SK-N-SH (cell line): ENCODE results near the gene GPC5. TPM values are rescaled to one million over a fixed set of nuclear protein-coding genes. Genes with fewer than 3 reads are reported as not detected.

ENCODE experiments used
- CTCF ChIA-PET: fragments of 300-600, 350-600 bp; formaldehyde crosslinking; extraction: SDS; loops from one replicate; lab custom pipeline; 2021; lab: Yijun Ruan, JAX
- POLR2A ChIA-PET: fragments of 350-600 bp; sonication (Branson Sonifier 250); formaldehyde crosslinking; extraction: SDS; loops from one replicate; lab custom pipeline; 2020; ENCODE audit warnings: antibody characterized with exemption, inconsistent platforms; lab: Yijun Ruan, JAX
- DNase-seq: peaks from one replicate; pipeline ENCODE4 v3.0.0; 2012
- H2AFZ ChIP-seq: fragments of 200-600 bp; sonication (generic); 2 replicates; pipeline ENCODE4 v1.8.1; 2016; ENCODE audit warnings: antibody characterized with exemption, mild to moderate bottlenecking, low read depth
- H3F3A ChIP-seq: fragments of 200-600 bp; sonication (generic); replicated peaks from 2 replicates; pipeline ENCODE3; 2016; ENCODE audit warnings: antibody characterized with exemption, mild to moderate bottlenecking; ENCODE audit not compliant: insufficient read depth
- H3K27ac ChIP-seq, 2 experiments: fragments of 200-500 bp in 1 of 2; fragments of 200-600 bp in 1 of 2; sonication (Bioruptor generic) in 1 of 2; sonication (generic), shearing (Covaris generic) in 1 of 2; 2 replicates each; pipeline versions ENCODE4 v1.5.1 to v1.6.1; 2014 to 2016; ENCODE audit warnings: low read depth in 2 of 2, inconsistent platforms in 1 of 2, low read length in 1 of 2, mild to moderate bottlenecking in 1 of 2, mixed read lengths in 1 of 2
- H3K27me3 ChIP-seq: fragments of 200-600 bp; sonication (generic), shearing (Covaris generic); 2 replicates; pipeline ENCODE4 v1.6.1; 2016; ENCODE audit warnings: mixed run types; ENCODE audit not compliant: insufficient read depth
- H3K36me3 ChIP-seq, 2 experiments: fragments of 200-500 bp in 1 of 2; fragments of 200-600 bp in 1 of 2; sonication (Bioruptor generic) in 1 of 2; sonication (generic) in 1 of 2; replicated peaks in 1 of 2; 2 replicates each; pipeline versions ENCODE3 to v1.5.1; 2014 to 2016; ENCODE audit warnings: low read length in 1 of 2, mild to moderate bottlenecking in 1 of 2; ENCODE audit not compliant: insufficient read depth in 2 of 2, control insufficient read depth in 1 of 2
- H3K4me1 ChIP-seq, 2 experiments: fragments of 200-500 bp in 1 of 2; fragments of 200-600 bp in 1 of 2; sonication (Bioruptor generic) in 1 of 2; sonication (generic), shearing (Covaris generic) in 1 of 2; 2 replicates each; pipeline versions ENCODE4 v1.5.1 to v1.6.1; 2014 to 2016; ENCODE audit warnings: low read depth in 1 of 2, low read length in 1 of 2, mixed run types in 1 of 2; ENCODE audit not compliant: insufficient read depth in 2 of 2, control insufficient read depth in 1 of 2
- H3K4me2 ChIP-seq: fragments of 200-600 bp; sonication (generic), shearing (Covaris generic); 2 replicates; pipeline ENCODE4 v1.6.1; 2017; ENCODE audit warnings: mixed run types
- H3K4me3 ChIP-seq, 2 experiments: fragments of 200-500 bp in 1 of 2; fragments of 200-600 bp in 1 of 2; sonication (Bioruptor generic) in 1 of 2; sonication (generic), shearing (Covaris generic) in 1 of 2; 2 replicates each; pipeline versions ENCODE4 v1.5.1 to v1.8.1; 2014 to 2016; ENCODE audit warnings: low read depth in 2 of 2, inconsistent platforms in 1 of 2, low read length in 1 of 2, mild to moderate bottlenecking in 1 of 2, mixed read lengths in 1 of 2, moderate library complexity in 1 of 2
- H3K79me2 ChIP-seq: fragments of 200-600 bp; sonication (generic); 2 replicates; pipeline ENCODE4 v1.8.1; 2017; ENCODE audit warnings: mild to moderate bottlenecking; ENCODE audit not compliant: insufficient read depth
- H3K9ac ChIP-seq: fragments of 200-600 bp; sonication (generic); 2 replicates; pipeline ENCODE4 v1.6.1; 2017; ENCODE audit warnings: mixed run types
- H3K9me2 ChIP-seq: fragments of 200-600 bp; sonication (generic); 2 replicates; pipeline ENCODE4 v1.6.1; 2017; ENCODE audit warnings: mixed run types
- H3K9me3 ChIP-seq: fragments of 200-600 bp; sonication (generic); 2 replicates; pipeline ENCODE4 v1.6.1; 2017; ENCODE audit warnings: mixed run types, mild to moderate bottlenecking, moderate library complexity
- H4K20me1 ChIP-seq: fragments of 200-600 bp; sonication (generic); 2 replicates; pipeline ENCODE4 v1.6.1; 2017; ENCODE audit warnings: mild to moderate bottlenecking, mixed run types; ENCODE audit not compliant: insufficient read depth
- CHD2 ChIP-seq: fragments of 150-350 bp; IDR thresholded peaks from 2 replicates; pipeline ENCODE4 v1.6.1; 2018; ENCODE audit warnings: low read length; ENCODE audit not compliant: partially characterized antibody
- EP300 ChIP-seq, 2 experiments: IDR thresholded peaks; 2 replicates each; pipeline versions ENCODE4 v1.4.0 to v1.6.1; 2012; ENCODE audit warnings: borderline replicate concordance in 1 of 2, low read depth in 1 of 2, low read length in 1 of 2
- FOSL2 ChIP-seq: IDR thresholded peaks from 2 replicates; pipeline ENCODE4 v1.4.0; 2012; ENCODE audit warnings: low read depth, mild to moderate bottlenecking, moderate library complexity, borderline replicate concordance
- GATA2 ChIP-seq: sonication (generic); formaldehyde crosslinking; IDR thresholded peaks from 2 replicates; pipeline ENCODE4 v1.5.0; 2020; ENCODE audit warnings: mild to moderate bottlenecking, missing genetic modification reagents
- POLR2AphosphoS5 ChIP-seq: IDR thresholded peaks from 2 replicates; pipeline ENCODE4 v1.6.1; 2012; ENCODE audit warnings: low read depth, low read length
- REST ChIP-seq: IDR thresholded peaks from 2 replicates; pipeline ENCODE4 v1.6.1; 2012; ENCODE audit warnings: mild to moderate bottlenecking, low read depth, low read length, moderate library complexity
- USF1 ChIP-seq: IDR thresholded peaks from 2 replicates; pipeline ENCODE4 v1.4.0; 2012; ENCODE audit warnings: low read depth, borderline replicate concordance
- YY1 ChIP-seq: IDR thresholded peaks from 2 replicates; pipeline ENCODE4 v1.4.0; 2012; ENCODE audit warnings: low read depth, mild to moderate bottlenecking
- WGBS: methylation state at CpG from one replicate; pipeline ENCODE4 v1.1.6; 2017; ENCODE audit warnings: low lambda C conversion rate; 5-methylcytosine and 5-hydroxymethylcytosine counted together
- polyA plus RNA-seq, 3 experiments: library from polyadenylated mRNA; depleted of rRNA; stranded (reverse); fragments of >200 nt; gene quantifications; 2 replicates each; pipeline ENCODE4 v1.2.3, GENCODE V29; 2012
- TF ChIP-seq, protein P1 (sequence below): fragments of 200-600 bp; sonication (generic); IDR thresholded peaks from 2 replicates; pipeline ENCODE4 v1.6.1; 2017; ENCODE audit warnings: antibody characterized with exemption, mild to moderate bottlenecking, moderate library complexity
- TF ChIP-seq, protein P2 (sequence below): IDR thresholded peaks from 2 replicates; pipeline ENCODE4; 2012

GPC5 gene
- polyA plus RNA-seq, 1 of the 3 experiments (the other 2 are of a cell fraction), result 0.03 TPM

GRCh38 chr13:91534996-91535395 lies 136.6 kb downstream of the GPC5 start:
- Histone ChIP-seq H3K36me3 (no peaks in the 10 kb centered on the region), H3K4me3 (no peak overlapping the region), H3K79me2 (no peaks in the 10 kb centered on the region), H2AFZ (no peak overlapping the region), H3K27ac (no peak overlapping the region), H3K27me3 (no peaks in the 10 kb centered on the region), H3K4me1 (no peaks in the 10 kb centered on the region; a peak in 2 of 4 replicates), H3F3A (no peaks in the 10 kb centered on the region), H3K9ac (no peak overlapping the region), H4K20me1 (no peaks in the 10 kb centered on the region), H3K4me2 (no peak overlapping the region), H3K9me3 (no peaks in the 10 kb centered on the region; the same call in 1 of the 2 replicates), H3K9me2 (no peaks in the 10 kb centered on the region)
- no peak for DNase-seq
- 62% methylated on average over 2 of the region's 2 CpGs for WGBS
- ChIA-PET CTCF (no interaction called here), POLR2A (no interaction called here)
- TF ChIP-seq REST (no peak), POLR2AphosphoS5 (no peak), GATA2 (CRISPR knock-in tag) (no peak), YY1 (no peak), EP300 (IDR thresholded peaks at IDR 0.05; ENCODE audit: borderline replicate concordance in 1 of 2, low read depth in 1 of 2, low read length in 1 of 2) (no peak), USF1 (no peak), FOSL2 (no peak), CHD2 (no peak)
- TF ChIP-seq, protein P1, sequence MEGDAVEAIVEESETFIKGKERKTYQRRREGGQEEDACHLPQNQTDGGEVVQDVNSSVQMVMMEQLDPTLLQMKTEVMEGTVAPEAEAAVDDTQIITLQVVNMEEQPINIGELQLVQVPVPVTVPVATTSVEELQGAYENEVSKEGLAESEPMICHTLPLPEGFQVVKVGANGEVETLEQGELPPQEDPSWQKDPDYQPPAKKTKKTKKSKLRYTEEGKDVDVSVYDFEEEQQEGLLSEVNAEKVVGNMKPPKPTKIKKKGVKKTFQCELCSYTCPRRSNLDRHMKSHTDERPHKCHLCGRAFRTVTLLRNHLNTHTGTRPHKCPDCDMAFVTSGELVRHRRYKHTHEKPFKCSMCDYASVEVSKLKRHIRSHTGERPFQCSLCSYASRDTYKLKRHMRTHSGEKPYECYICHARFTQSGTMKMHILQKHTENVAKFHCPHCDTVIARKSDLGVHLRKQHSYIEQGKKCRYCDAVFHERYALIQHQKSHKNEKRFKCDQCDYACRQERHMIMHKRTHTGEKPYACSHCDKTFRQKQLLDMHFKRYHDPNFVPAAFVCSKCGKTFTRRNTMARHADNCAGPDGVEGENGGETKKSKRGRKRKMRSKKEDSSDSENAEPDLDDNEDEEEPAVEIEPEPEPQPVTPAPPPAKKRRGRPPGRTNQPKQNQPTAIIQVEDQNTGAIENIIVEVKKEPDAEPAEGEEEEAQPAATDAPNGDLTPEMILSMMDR, result no peak
- TF ChIP-seq, protein P2, sequence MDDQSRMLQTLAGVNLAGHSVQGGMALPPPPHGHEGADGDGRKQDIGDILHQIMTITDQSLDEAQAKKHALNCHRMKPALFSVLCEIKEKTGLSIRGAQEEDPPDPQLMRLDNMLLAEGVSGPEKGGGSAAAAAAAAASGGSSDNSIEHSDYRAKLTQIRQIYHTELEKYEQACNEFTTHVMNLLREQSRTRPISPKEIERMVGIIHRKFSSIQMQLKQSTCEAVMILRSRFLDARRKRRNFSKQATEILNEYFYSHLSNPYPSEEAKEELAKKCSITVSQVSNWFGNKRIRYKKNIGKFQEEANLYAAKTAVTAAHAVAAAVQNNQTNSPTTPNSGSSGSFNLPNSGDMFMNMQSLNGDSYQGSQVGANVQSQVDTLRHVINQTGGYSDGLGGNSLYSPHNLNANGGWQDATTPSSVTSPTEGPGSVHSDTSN, result no peak
